Measurements from ENCODE around the gene HOXB9.

DNA sequence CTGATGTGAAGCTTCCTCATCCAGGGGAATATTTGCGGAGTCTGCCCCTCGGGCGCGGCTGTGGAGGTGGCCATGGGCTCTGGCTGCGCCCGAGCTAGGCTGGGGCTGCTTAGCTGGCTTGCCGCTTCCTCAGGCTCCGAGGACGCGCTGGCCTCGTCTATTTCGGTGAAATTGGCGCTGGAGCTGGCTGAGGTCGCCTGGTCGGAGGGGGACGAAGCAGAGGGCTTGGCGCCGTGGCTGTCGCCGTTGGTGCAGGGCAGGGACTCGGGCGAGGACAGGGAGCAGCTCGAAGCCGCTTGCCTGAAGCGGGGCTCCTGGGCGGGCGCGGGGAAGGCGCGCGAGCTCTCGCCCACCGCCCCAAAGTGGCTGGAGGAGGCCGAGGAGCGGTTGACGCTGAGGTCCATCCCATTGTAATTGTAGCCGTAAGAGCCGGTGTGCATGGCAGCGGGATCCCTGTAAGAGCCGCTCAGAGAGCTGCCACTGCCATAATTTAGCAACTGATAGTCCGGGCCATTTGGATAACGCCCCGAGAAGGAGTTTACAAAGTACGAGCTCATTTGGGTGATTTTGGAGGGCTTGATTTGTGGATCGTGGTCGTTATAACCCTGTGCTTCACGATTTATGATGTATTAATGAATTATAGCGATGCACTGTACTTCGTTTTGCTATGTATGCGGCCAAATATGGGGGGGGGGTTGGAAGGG lies 32.9 kb downstream of the HOXB9 start, which contains the start of gene HOXB5:
- no peak for TF ChIP-seq POLR2A (IDR thresholded peaks at IDR 0.05)
- TF ChIP-seq, protein P1, sequence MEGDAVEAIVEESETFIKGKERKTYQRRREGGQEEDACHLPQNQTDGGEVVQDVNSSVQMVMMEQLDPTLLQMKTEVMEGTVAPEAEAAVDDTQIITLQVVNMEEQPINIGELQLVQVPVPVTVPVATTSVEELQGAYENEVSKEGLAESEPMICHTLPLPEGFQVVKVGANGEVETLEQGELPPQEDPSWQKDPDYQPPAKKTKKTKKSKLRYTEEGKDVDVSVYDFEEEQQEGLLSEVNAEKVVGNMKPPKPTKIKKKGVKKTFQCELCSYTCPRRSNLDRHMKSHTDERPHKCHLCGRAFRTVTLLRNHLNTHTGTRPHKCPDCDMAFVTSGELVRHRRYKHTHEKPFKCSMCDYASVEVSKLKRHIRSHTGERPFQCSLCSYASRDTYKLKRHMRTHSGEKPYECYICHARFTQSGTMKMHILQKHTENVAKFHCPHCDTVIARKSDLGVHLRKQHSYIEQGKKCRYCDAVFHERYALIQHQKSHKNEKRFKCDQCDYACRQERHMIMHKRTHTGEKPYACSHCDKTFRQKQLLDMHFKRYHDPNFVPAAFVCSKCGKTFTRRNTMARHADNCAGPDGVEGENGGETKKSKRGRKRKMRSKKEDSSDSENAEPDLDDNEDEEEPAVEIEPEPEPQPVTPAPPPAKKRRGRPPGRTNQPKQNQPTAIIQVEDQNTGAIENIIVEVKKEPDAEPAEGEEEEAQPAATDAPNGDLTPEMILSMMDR (IDR thresholded peaks at IDR 0.05) = no peak
